ENCODE results near the gene ZNF454.

ZNF454 gene

GRCh38 chr5:178984145-178985072 is 43.4 kb downstream of the ZNF454 start:
- H3K9me3 ChIP-seq (ENCODE audit: low read length): peaks cover 26% of the 10 kb centered on the region
- no peak overlapping the region for H3K4me3 ChIP-seq (ENCODE audit: low read depth in 1 of 2, low read length in 2 of 2)
- no peaks in the 10 kb centered on the region for H3K27me3 ChIP-seq (ENCODE audit: control insufficient read depth in 1 of 2, insufficient read depth in 2 of 2, low read length in 2 of 2)
- H3K9ac ChIP-seq (ENCODE audit: low read length): no peak overlapping the region
- H3K36me3 ChIP-seq (ENCODE audit: insufficient read depth, low read length): no peaks in the 10 kb centered on the region
- no peaks in the 10 kb centered on the region for H3K4me1 ChIP-seq (ENCODE audit: insufficient read depth, low read length)
- H3K27ac ChIP-seq (ENCODE audit: low read depth, low read length): no peak overlapping the region

DNA sequence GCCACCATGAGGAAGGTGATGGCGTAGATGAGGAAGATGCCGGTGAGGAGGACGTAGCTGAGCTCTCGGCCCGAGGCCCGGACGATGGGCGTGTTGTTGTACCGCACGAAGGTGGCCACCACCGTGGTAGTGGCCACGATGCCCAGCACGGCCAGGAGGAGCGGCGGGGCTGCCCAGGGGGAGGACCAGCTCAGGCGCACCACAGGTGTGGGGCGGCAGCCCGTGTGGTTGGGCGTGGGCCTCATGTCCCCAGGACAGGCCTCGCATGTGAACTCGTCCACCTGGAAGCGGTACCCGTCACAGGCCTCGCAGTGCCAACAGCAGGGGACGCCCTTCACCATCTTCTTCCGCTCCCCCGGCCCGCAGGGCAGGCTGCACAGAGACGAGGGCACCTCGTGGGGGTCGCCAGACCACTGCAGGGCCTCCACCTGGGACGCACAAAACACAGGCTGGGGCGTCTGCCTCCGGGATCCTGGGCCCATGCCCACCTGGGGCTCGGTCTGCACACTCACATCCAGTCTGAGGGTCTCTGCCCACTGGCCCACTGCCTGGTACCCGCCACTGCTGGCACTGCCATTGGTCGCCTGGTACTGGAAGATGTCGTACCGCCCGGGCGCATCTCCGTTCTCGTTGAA is 45.4 kb downstream of the ZNF454 start:
- Histone ChIP-seq H3K4me3 (ENCODE audit: low read depth in 1 of 2, low read length in 2 of 2) (no peak overlapping the region), H3K27ac (ENCODE audit: low read depth, low read length) (no peak overlapping the region), H3K27me3 (ENCODE audit: control insufficient read depth in 1 of 2, insufficient read depth in 2 of 2, low read length in 2 of 2) (no peaks in the 10 kb centered on the region), H3K9me3 (ENCODE audit: low read length) (peaks cover 19% of the 10 kb centered on the region), H3K4me1 (ENCODE audit: insufficient read depth, low read length) (no peaks in the 10 kb centered on the region), H3K9ac (ENCODE audit: low read length) (no peak overlapping the region), H3K36me3 (ENCODE audit: insufficient read depth, low read length) (no peaks in the 10 kb centered on the region)

GRCh38 chr5:178988436-178989220 is 47.6 kb downstream of the ZNF454 start:
- H3K4me1 ChIP-seq (ENCODE audit: insufficient read depth, low read length): no peaks in the 10 kb centered on the region
- H3K36me3 ChIP-seq (ENCODE audit: insufficient read depth, low read length): no peaks in the 10 kb centered on the region
- no peak overlapping the region for H3K9ac ChIP-seq (ENCODE audit: low read length)
- H3K4me3 ChIP-seq (ENCODE audit: low read depth in 1 of 2, low read length in 2 of 2): no peak overlapping the region
- peaks cover 0 to 9% of the 10 kb centered on the region in 2 donors for H3K27me3 ChIP-seq (ENCODE audit: control insufficient read depth in 1 of 2, insufficient read depth in 2 of 2, low read length in 2 of 2)
- peaks cover 6% of the 10 kb centered on the region for H3K9me3 ChIP-seq (ENCODE audit: low read length)
- no peak overlapping the region for H3K27ac ChIP-seq (ENCODE audit: low read depth, low read length)

DNA sequence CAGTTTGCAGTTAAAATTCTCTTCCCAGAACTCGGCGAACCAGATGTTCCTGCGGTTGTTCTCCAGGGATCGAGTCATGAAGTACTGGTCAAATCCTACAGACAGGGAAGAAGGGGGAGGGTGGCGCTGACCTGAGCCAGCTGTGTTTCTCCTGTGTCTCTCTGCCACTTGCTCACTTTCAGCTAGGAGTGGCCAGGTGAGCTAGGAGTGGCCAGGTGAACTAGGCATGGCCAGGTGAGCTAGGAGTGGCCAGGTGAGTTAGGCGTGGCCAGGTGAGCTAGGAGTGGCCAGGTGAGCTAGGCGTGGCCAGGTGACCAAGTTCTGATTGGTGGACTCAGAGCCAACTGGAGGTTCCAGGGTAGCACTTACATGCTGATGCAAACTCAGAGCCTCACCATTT is 48.3 kb downstream of the ZNF454 start:
- Histone ChIP-seq H3K4me3 (ENCODE audit: low read depth in 1 of 2, low read length in 2 of 2) (no peak overlapping the region), H3K27ac (ENCODE audit: low read depth, low read length) (no peak overlapping the region), H3K4me1 (ENCODE audit: insufficient read depth, low read length) (no peaks in the 10 kb centered on the region), H3K36me3 (ENCODE audit: insufficient read depth, low read length) (no peaks in the 10 kb centered on the region), H3K27me3 (ENCODE audit: control insufficient read depth in 1 of 2, insufficient read depth in 2 of 2, low read length in 2 of 2) (peaks cover 0 to 15% of the 10 kb centered on the region in 2 donors), H3K9ac (ENCODE audit: low read length) (no peak overlapping the region), H3K9me3 (ENCODE audit: low read length) (no peaks in the 10 kb centered on the region)

GRCh38 chr5:178990491-178990890 is 49.5 kb downstream of the ZNF454 start:
- no peak overlapping the region for H3K9ac ChIP-seq (ENCODE audit: low read length)
- no peak overlapping the region for H3K27ac ChIP-seq (ENCODE audit: low read depth, low read length)
- no peaks in the 10 kb centered on the region for H3K4me1 ChIP-seq (ENCODE audit: insufficient read depth, low read length)
- peaks cover 4 to 22% of the 10 kb centered on the region in 2 donors for H3K27me3 ChIP-seq (ENCODE audit: control insufficient read depth in 1 of 2, insufficient read depth in 2 of 2, low read length in 2 of 2)
- H3K4me3 ChIP-seq (ENCODE audit: low read depth in 1 of 2, low read length in 2 of 2): no peak overlapping the region
- no peaks in the 10 kb centered on the region for H3K9me3 ChIP-seq (ENCODE audit: low read length)
- no peaks in the 10 kb centered on the region for H3K36me3 ChIP-seq (ENCODE audit: insufficient read depth, low read length)

DNA sequence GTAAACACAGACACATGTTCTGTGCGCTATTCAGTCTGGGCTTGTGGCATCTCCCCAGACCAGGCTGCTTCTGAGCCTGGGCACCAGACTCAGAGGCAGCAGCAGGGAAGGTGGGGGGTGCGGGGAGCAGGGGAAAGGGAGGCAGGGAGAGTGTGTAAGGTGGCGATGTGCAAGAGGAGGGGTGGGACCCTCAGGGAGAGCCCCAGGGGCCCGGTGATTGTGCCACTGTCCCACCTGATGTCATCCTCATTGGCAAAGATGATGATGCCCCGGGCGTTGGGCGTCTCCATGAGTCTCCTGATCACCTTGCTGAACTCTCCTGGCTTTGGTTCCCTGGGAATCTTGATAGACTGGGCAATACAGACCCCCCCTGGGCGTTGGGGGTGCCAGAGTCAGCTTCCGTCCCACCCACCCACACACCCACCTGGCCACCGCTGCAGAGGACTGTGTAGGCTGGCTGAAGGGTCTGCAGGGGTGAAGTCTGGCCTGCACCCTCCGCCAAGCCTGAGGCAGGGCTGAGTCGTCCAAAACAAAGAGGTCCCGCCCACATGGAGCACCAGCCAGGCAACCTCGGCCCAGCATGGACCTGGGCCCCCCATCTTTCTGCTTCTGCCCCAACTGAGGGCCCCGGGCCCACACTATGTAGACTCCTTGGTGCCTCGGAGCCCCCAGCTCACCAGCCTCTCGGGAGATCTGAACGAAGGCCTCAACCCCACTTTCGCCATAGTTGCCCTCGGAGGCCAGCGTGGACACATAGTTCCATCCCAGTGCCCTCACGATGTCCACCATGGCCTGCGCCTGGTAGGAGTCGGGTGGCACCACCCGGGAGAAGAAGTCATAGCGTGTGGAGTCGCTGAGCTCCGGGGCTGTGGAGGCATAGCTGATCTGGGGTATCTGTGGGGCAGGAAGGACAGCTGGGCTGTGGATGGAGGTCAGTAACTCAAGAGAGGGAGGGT is 50.5 kb downstream of the ZNF454 start:
- H3K27ac ChIP-seq (ENCODE audit: low read depth, low read length): no peak overlapping the region
- no peaks in the 10 kb centered on the region for H3K9me3 ChIP-seq (ENCODE audit: low read length)
- peaks cover 10 to 26% of the 10 kb centered on the region in 2 donors for H3K27me3 ChIP-seq (ENCODE audit: control insufficient read depth in 1 of 2, insufficient read depth in 2 of 2, low read length in 2 of 2)
- H3K9ac ChIP-seq (ENCODE audit: low read length): no peak overlapping the region
- no peak overlapping the region for H3K4me3 ChIP-seq (ENCODE audit: low read depth in 1 of 2, low read length in 2 of 2)
- H3K4me1 ChIP-seq (ENCODE audit: insufficient read depth, low read length): no peaks in the 10 kb centered on the region
- H3K36me3 ChIP-seq (ENCODE audit: insufficient read depth, low read length): no peaks in the 10 kb centered on the region

GRCh38 chr5:178992291-178992895 is 51.4 kb downstream of the ZNF454 start:
- no peaks in the 10 kb centered on the region for H3K9me3 ChIP-seq (ENCODE audit: low read length)
- H3K27ac ChIP-seq (ENCODE audit: low read depth, low read length): no peak overlapping the region
- H3K4me3 ChIP-seq (ENCODE audit: low read depth in 1 of 2, low read length in 2 of 2): no peak overlapping the region
- no peaks in the 10 kb centered on the region for H3K4me1 ChIP-seq (ENCODE audit: insufficient read depth, low read length)
- H3K9ac ChIP-seq (ENCODE audit: low read length): no peak overlapping the region
- no peaks in the 10 kb centered on the region for H3K36me3 ChIP-seq (ENCODE audit: insufficient read depth, low read length)
- H3K27me3 ChIP-seq (ENCODE audit: control insufficient read depth in 1 of 2, insufficient read depth in 2 of 2, low read length in 2 of 2): peaks cover 10 to 29% of the 10 kb centered on the region in 2 donors

- H3K36me3 ChIP-seq (ENCODE audit: insufficient read depth, low read length): no peaks in the 10 kb centered on the region
- H3K4me3 ChIP-seq (ENCODE audit: low read depth in 1 of 2, low read length in 2 of 2): no peak overlapping the region
- H3K27me3 ChIP-seq (ENCODE audit: control insufficient read depth in 1 of 2, insufficient read depth in 2 of 2, low read length in 2 of 2): peaks cover 10 to 29% of the 10 kb centered on the region in 2 donors
Observed at GRCh38 chr5:178993236-178993765, 52.3 kb downstream of the ZNF454 start.

DNA sequence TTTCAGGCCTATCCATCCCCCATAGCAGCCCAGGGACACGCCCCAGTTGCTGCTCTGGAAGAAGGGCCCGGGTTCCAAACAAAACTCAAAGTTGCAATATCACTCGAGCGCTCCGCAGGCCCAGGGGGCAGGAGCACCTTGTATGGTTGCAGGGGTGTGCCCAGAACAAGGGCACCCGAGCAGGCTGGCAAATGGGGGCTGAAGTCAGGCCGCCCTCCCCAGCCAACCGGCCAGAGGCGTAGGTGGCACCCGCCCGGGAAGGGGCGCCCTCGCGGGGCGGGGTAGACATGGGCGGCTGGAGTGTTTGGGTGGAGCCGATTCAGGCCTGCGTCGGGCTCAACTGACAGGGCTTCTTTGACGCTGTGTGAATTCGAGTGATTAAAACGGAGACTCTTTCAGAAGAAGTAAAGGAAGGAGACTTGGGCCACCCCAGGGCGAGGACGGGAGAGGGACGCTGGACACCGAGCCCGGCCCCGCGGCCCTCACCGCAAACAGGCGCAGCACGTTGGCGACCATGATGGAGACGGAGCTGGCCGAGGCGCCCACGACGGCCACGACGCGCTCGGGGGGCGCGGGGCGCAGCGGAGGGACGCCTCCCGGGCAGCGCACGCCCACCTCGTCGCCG is 53.1 kb downstream of the ZNF454 start:
- Histone ChIP-seq H3K27ac (ENCODE audit: low read depth, low read length) (no peak overlapping the region), H3K4me3 (ENCODE audit: low read depth in 1 of 2, low read length in 2 of 2) (no peak overlapping the region), H3K9me3 (ENCODE audit: low read length) (no peaks in the 10 kb centered on the region), H3K36me3 (ENCODE audit: insufficient read depth, low read length) (no peaks in the 10 kb centered on the region), H3K9ac (ENCODE audit: low read length) (no peak overlapping the region), H3K27me3 (ENCODE audit: control insufficient read depth in 1 of 2, insufficient read depth in 2 of 2, low read length in 2 of 2) (peaks cover 10 to 29% of the 10 kb centered on the region in 2 donors), H3K4me1 (ENCODE audit: insufficient read depth, low read length) (no peaks in the 10 kb centered on the region)

More at GRCh38 chr5:178993236-178993765, 52.3 kb downstream of the ZNF454 start:
- Histone ChIP-seq H3K4me1 (ENCODE audit: insufficient read depth, low read length) (no peaks in the 10 kb centered on the region), H3K9ac (ENCODE audit: low read length) (no peak overlapping the region), H3K27ac (ENCODE audit: low read depth, low read length) (no peak overlapping the region), H3K9me3 (ENCODE audit: low read length) (no peaks in the 10 kb centered on the region)

Data from muscle layer of colon (tissue), 2 donors.